PFSK-1 (cell line): ENCODE measurements around the gene STAC3.

Experiments used
- FOXP2 ChIP-seq: optimal IDR thresholded peaks from 2 replicates; pipeline ENCODE3; 2011; ENCODE audit warnings: borderline replicate concordance, control low read depth, inconsistent platforms; ENCODE audit not compliant: insufficient read depth; ENCODE audit errors: extremely low read length, extremely low read depth
- POLR2AphosphoS5 ChIP-seq: IDR thresholded peaks from 2 replicates; pipeline ENCODE4 v1.6.1; 2012; ENCODE audit warnings: low read depth, mild to moderate bottlenecking, control low read depth, low read length, moderate library complexity
- REST ChIP-seq, 2 experiments: IDR thresholded peaks; 2 replicates each; pipeline versions ENCODE4 v1.6.1 to v1.8.0; 2011 to 2012; ENCODE audit warnings: low read depth in 2 of 2, low read length in 2 of 2, control low read depth in 1 of 2, inconsistent platforms in 1 of 2, mild to moderate bottlenecking in 1 of 2, moderate library complexity in 1 of 2; ENCODE audit not compliant: insufficient read depth in 1 of 2
- SIN3A ChIP-seq: IDR thresholded peaks from 2 replicates; pipeline ENCODE4 v1.6.1; 2012; ENCODE audit warnings: mild to moderate bottlenecking, low read length, moderate library complexity, borderline replicate concordance; ENCODE audit not compliant: insufficient read depth
- TAF1 ChIP-seq: IDR thresholded peaks from 2 replicates; pipeline ENCODE4 v1.6.1; 2012; ENCODE audit warnings: low read length, control low read depth, borderline replicate concordance; ENCODE audit not compliant: insufficient read depth

DNA sequence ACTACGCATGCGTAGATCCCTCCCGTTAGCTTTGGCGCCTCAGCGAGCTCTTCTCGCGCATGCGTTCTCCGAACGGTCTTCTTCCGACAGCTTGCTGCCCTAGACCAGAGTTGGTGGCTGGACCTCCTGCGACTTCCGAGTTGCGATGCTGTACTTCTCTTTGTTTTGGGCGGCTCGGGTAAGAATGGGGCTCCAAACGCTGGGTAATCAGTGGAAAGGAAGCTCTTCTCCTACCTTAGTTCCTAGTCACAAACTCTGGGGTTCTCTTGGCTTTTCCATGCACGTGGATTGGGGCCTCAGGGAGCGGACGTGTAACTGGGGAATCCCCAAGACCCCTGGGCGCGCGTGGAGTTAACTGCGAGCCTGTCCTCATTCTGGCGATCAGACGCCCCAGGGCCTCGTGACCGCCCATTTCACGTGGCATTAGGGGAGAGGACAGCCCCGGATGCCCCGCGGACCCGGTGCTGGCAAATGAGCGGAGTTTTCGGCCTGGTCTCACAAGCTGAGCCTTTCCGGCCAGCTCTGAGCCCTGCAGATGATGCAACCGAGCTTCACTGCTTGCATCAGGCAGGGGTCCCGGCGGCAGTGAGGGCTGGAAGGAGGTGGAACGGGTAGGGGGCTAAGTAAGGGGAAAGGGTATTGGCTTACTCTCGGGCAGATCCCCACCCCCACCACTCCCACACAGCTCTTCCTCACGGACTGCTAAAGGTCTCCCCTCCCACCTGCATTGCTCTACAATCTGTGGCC, 21.2 kb downstream of the STAC3 start, which contains the start of gene SHMT2:
- no peak for TF ChIP-seq REST (IDR thresholded peaks at IDR 0.05; ENCODE audit: insufficient read depth in 1 of 2, low read depth in 2 of 2, low read length in 2 of 2)
- peak; percentile 85 for TF ChIP-seq POLR2AphosphoS5
- TF ChIP-seq TAF1: peak; percentile 69; the same call in 1 of the 2 replicates
- no peak for TF ChIP-seq FOXP2
- 0 out of 2 replicates have a peak, but pooled peaks have one; percentile 1 for TF ChIP-seq SIN3A
